Central memory CD8-positive, alpha-beta T cell (primary cell): ENCODE data around the gene SH3BP5.

Experiments
- ATAC-seq: fragments of 150-1000 bp; cut with Tn5 transposase; replicated peaks from 2 replicates; pipeline ENCODE4 v1.10.0; 2022; ENCODE audit warnings: mild to moderate bottlenecking, moderate FRiP score, moderate number of reproducible peaks; ENCODE audit not compliant: poor library complexity, severe bottlenecking; ENCODE audit errors: extremely low read depth
- DNase-seq, 2 donors: peaks; one replicate each; pipeline ENCODE4 v3.0.0; 2021; ENCODE audit warnings: low spot score in 2 of 2
- H3K27ac Mint-ChIP-seq: one replicate; pipeline ENCODE4 v1.8.0; 2022; ENCODE audit warnings: low read depth, mild to moderate bottlenecking, moderate library complexity, mixed read lengths
- H3K27me3 Mint-ChIP-seq: one replicate; pipeline ENCODE4 v1.8.0; 2022; ENCODE audit warnings: mixed read lengths
- H3K36me3 Mint-ChIP-seq: one replicate; pipeline ENCODE4 v1.8.0; 2022; ENCODE audit warnings: mild to moderate bottlenecking, moderate library complexity, mixed read lengths; ENCODE audit not compliant: insufficient read depth
- H3K4me1 Mint-ChIP-seq: one replicate; pipeline ENCODE4 v1.8.0; 2022; ENCODE audit warnings: mixed read lengths
- H3K4me3 Mint-ChIP-seq: one replicate; pipeline ENCODE4 v1.8.0; 2022; ENCODE audit warnings: mild to moderate bottlenecking, moderate library complexity, mixed read lengths
- H3K9me3 Mint-ChIP-seq: one replicate; pipeline ENCODE4 v1.8.0; 2022; ENCODE audit warnings: mixed read lengths

The SH3BP5 gene

GRCh38 chr3:15314276-15314675, 18.1 kb downstream of the SH3BP5 start:
- H3K36me3 Mint-ChIP-seq: peaks cover 6% of the 10 kb centered on the region
- no peak overlapping the region for H3K4me3 Mint-ChIP-seq
- ATAC-seq (no peak), DNase-seq (no peak)
- H3K27me3 Mint-ChIP-seq: no peaks in the 10 kb centered on the region
- peaks cover 52% of the 10 kb centered on the region for H3K4me1 Mint-ChIP-seq
- peak overlapping the region; percentile 84 for H3K27ac Mint-ChIP-seq
- no peaks in the 10 kb centered on the region for H3K9me3 Mint-ChIP-seq

DNA sequence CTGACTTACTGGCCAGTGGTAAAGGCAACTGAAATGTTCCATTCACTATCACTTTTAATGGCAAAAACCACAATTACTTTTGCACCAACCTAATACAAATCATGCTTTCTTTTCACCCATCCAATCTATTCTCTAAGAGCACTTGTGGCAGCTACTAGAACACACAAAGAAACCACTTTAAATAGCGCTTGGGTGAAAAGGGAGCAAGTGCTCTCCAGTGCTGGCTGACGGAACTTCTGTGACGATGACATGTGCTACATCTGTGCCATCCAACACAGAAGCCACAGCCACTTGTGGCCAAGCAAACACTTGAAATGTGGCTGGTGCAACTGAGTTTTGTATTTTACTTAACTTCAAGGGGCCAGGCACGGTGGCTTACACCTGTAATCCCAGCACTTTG, 18.9 kb downstream of the SH3BP5 start:
- no peak for DNase-seq
- H3K4me1 Mint-ChIP-seq: peaks cover 56% of the 10 kb centered on the region
- H3K27ac Mint-ChIP-seq: peak overlapping the region; percentile 84
- peak; percentile 31 for ATAC-seq
- H3K27me3 Mint-ChIP-seq: no peaks in the 10 kb centered on the region
- H3K36me3 Mint-ChIP-seq: peaks cover 6% of the 10 kb centered on the region
- H3K9me3 Mint-ChIP-seq: no peaks in the 10 kb centered on the region
- H3K4me3 Mint-ChIP-seq: no peak overlapping the region

- no peak overlapping the region for H3K4me3 Mint-ChIP-seq
- H3K9me3 Mint-ChIP-seq: no peaks in the 10 kb centered on the region
- H3K27me3 Mint-ChIP-seq: no peaks in the 10 kb centered on the region
- H3K27ac Mint-ChIP-seq: no peak overlapping the region
- H3K4me1 Mint-ChIP-seq: peaks cover 61% of the 10 kb centered on the region
- DNase-seq: no peak
- ATAC-seq: no peak
- H3K36me3 Mint-ChIP-seq: peaks cover 6% of the 10 kb centered on the region
Observed at GRCh38 chr3:15312550-15312949, 19.8 kb downstream of the SH3BP5 start.

DNA sequence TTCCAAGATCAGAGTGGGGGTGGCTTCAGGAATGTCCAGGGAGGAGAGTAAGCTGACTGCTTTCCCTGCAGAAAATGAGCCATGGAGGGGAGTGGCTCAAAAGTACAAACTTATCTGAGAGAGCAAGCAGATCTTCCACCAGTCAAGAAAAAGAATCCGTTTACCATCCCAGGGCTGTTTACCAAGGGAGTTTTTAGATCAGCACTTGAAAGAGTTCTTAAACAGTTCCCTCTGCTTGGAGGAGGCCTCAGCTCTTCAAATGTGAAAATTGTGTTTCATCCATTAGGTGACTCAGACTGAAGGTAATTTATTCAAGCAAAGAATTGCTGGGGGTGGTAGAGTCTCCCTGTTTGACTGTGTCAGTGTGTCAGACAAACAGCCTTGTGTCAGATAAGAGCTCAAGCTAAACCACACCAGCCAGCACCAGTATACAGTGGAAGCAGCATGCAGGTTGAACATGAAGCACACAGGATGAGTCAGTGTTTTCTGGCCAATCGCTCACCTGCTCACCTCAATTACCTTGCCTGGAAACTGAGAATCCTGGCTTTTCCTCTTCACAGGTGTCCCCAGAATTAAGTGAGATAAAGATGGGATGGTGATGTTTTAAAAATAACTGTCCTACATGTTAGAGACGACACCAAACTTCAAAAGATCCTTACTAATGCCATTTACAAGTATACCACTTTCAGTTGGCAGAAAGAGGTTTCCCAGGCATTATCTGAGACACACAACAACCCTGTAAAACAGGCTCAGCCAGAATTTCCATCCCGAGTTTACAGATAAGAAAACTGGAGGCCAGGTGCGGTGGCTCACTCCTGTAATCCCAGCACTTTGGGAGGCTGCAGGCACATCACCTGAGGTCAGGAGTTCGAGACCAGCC, 21.7 kb downstream of the SH3BP5 start:
- ATAC-seq (peak; percentile 92), DNase-seq (peak in 1 of 2 donors; percentile 56)
- Mint-ChIP-seq H3K27ac (peak overlapping the region; percentile 86), H3K27me3 (no peaks in the 10 kb centered on the region), H3K4me1 (peaks cover 56% of the 10 kb centered on the region), H3K9me3 (no peaks in the 10 kb centered on the region), H3K36me3 (peaks cover 6% of the 10 kb centered on the region), H3K4me3 (peak overlapping the region; percentile 45)

- H3K4me3 Mint-ChIP-seq: peak overlapping the region; percentile 45
- no peaks in the 10 kb centered on the region for H3K9me3 Mint-ChIP-seq
- ATAC-seq: no peak
- H3K27me3 Mint-ChIP-seq: no peaks in the 10 kb centered on the region
- peak overlapping the region; percentile 86 for H3K27ac Mint-ChIP-seq
- DNase-seq: no peak
- H3K4me1 Mint-ChIP-seq: peaks cover 57% of the 10 kb centered on the region
- H3K36me3 Mint-ChIP-seq: peaks cover 8% of the 10 kb centered on the region
Observed at GRCh38 chr3:15309662-15310335, 22.6 kb downstream of the SH3BP5 start.

DNA sequence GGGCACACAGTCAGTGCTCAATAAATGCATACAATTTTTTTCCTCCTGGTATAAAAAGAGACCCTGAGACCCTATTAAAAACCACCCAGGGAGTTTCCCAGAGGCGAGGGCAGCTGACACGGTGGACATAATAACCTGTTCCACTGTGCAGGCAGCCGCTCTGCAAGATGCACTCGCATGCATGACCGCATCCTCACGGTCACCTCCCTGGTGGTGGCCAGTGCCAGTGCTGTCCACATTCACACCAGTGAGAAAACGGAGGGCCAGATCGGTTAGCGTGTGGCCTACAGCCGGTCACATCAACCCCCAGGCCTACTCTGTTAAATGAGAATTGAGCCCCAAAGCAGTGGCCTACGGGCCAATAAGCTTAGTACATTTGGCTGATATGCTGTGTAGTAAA, 24.8 kb downstream of the SH3BP5 start:
- DNase-seq: no peak
- ATAC-seq: no peak
- Mint-ChIP-seq H3K36me3 (peaks cover 11% of the 10 kb centered on the region), H3K27me3 (no peaks in the 10 kb centered on the region), H3K27ac (no peak overlapping the region), H3K9me3 (no peaks in the 10 kb centered on the region), H3K4me3 (no peak overlapping the region), H3K4me1 (peaks cover 64% of the 10 kb centered on the region)

GRCh38 chr3:15306979-15307359, 25.4 kb downstream of the SH3BP5 start:
- no peak for DNase-seq
- ATAC-seq: no peak
- Mint-ChIP-seq H3K36me3 (peaks cover 11% of the 10 kb centered on the region), H3K27ac (no peak overlapping the region), H3K27me3 (no peaks in the 10 kb centered on the region), H3K4me1 (peaks cover 70% of the 10 kb centered on the region), H3K4me3 (no peak overlapping the region), H3K9me3 (no peaks in the 10 kb centered on the region)

DNA sequence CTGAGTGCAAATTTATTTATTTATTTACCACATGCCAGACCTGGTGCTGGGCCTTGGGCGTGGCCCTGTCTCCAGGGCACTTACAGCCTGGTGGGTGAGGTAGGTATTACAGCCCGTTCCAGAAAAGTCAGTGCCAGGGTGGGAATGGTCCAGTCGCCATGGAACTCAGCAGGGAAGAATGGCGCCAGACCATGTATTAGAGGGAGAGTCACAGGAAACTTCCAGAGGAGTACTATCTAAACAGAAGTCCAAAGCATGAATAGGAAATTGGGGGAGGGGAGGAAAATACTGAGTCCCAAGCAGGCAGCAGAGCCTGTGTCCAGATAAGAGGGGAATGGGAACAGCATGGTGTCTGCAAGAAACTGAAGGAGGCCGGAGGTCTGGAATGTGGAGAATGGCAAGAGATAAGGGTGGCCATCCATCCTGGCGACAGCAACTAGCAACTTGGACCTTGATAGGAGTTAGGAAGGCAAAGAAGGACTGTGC, 27.0 kb downstream of the SH3BP5 start:
- Mint-ChIP-seq H3K27ac (peak overlapping the region; percentile 73), H3K4me3 (no peak overlapping the region), H3K36me3 (peaks cover 17% of the 10 kb centered on the region)

GRCh38 chr3:15303728-15304127, 28.7 kb downstream of the SH3BP5 start:
- H3K4me1 Mint-ChIP-seq: peaks cover 70% of the 10 kb centered on the region
- no peaks in the 10 kb centered on the region for H3K9me3 Mint-ChIP-seq
- H3K36me3 Mint-ChIP-seq: peaks cover 19% of the 10 kb centered on the region
- no peak for ATAC-seq
- H3K27me3 Mint-ChIP-seq: no peaks in the 10 kb centered on the region
- H3K4me3 Mint-ChIP-seq: peak overlapping the region; percentile 84
- peak overlapping the region; percentile 92 for H3K27ac Mint-ChIP-seq
- no peak for DNase-seq

More for the DNA sequence above, 27.0 kb downstream of the SH3BP5 start:
- DNase-seq (no peak), ATAC-seq (no peak)
- H3K27me3 Mint-ChIP-seq: no peaks in the 10 kb centered on the region
- no peaks in the 10 kb centered on the region for H3K9me3 Mint-ChIP-seq
- peaks cover 77% of the 10 kb centered on the region for H3K4me1 Mint-ChIP-seq

DNA sequence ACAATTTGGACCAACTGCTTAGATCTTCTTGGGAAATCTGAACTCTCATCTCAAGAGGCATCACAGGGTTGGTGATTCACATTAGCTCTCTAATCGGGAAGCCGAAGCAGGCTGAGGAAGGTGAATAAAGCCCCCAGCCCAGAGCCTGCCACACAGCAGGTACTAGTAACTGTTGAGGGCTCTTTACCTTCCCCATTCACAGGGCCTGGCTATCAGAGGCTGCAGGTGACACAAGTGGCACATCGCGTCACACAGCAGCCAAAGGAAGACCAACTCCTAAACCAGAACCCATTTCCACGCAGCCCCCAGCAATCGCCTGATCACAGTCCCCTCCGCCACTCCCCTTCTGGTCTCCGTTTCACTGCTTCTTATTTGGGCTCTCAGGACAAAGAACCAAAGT, 29.2 kb downstream of the SH3BP5 start:
- no peak for ATAC-seq
- Mint-ChIP-seq H3K4me1 (peaks cover 70% of the 10 kb centered on the region), H3K27ac (peak overlapping the region; percentile 92), H3K27me3 (no peaks in the 10 kb centered on the region), H3K36me3 (peaks cover 22% of the 10 kb centered on the region), H3K4me3 (peak overlapping the region; percentile 84), H3K9me3 (no peaks in the 10 kb centered on the region)
- no peak for DNase-seq

DNA sequence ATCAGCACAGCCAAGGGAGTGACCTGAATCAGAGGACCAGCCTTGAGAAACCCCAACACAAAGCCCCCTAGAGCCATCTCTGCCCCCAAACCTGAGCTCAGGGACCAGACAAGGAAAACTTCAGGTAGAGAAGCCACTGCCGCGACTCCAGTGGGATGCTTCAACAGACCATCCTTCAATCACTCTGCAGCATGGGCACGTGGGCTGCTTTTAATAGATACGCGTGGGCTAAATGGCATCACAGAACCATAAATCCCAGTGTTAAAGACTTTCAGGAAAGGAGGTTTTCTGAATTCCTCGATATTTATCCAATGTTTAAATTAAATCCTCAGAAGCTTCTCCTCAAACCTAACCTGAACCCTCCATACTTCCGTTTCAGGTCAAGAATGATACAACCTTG, 30.6 kb downstream of the SH3BP5 start:
- ATAC-seq (no peak), DNase-seq (no peak)
- no peaks in the 10 kb centered on the region for H3K27me3 Mint-ChIP-seq
- H3K27ac Mint-ChIP-seq: peak overlapping the region; percentile 92
- peak overlapping the region; percentile 84 for H3K4me3 Mint-ChIP-seq
- H3K4me1 Mint-ChIP-seq: peaks cover 79% of the 10 kb centered on the region
- peaks cover 23% of the 10 kb centered on the region for H3K36me3 Mint-ChIP-seq
- no peaks in the 10 kb centered on the region for H3K9me3 Mint-ChIP-seq

DNA sequence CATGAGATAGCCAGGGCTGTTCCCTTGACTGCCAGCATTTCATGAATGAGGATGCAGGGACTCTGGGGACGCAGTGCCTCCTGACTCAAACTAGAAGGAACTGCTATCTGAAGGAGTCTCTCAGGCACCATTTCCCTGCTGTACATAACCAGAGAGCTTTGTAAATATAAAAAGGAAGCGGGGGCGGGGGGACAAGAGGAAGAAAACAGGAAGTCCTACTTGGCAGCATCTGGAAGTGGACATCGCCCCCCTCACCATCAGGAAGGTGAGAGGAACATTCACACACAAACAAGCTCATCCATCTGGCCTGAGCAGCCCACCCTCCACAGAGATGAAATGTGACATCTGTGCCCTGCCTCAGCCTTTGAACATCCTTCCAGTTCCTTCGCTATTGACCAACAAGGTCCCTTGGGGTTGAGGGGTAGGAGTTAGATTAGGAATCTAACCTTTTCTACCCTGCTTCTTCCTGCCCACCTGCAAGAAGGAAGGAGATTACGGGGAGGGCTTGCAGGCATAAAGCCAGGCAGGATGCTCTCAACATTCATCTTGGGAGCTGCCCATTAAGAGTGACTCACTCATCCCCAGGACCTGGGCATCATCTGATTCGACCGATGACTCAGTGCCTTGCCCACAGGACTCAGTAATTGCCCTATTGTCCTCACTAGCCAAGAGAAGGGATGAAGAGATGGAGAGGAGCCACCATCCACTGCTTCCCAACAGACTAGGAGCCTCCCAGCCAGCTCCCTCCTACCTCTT, 31.9 kb downstream of the SH3BP5 start:
- peak overlapping the region; percentile 84 for H3K4me3 Mint-ChIP-seq
- no peak for ATAC-seq
- peaks cover 23% of the 10 kb centered on the region for H3K36me3 Mint-ChIP-seq
- no peaks in the 10 kb centered on the region for H3K27me3 Mint-ChIP-seq
- H3K4me1 Mint-ChIP-seq: peaks cover 87% of the 10 kb centered on the region
- H3K9me3 Mint-ChIP-seq: no peaks in the 10 kb centered on the region
- H3K27ac Mint-ChIP-seq: peak overlapping the region; percentile 75
- DNase-seq: no peak
